ENCODE measurements around the gene CHTF18. TPM values are rescaled to one million over a fixed set of nuclear protein-coding genes. Genes with fewer than 3 reads are reported as not detected.

CHTF18 gene
- total and polyA plus RNA-seq, 10 of the 15 experiments (the other 5 are each of a cell fraction or from before 2014, with no cell fraction given): 1.6 to 87.8 (median 19.4) TPM

- TF ChIP-seq PAX5 (IDR thresholded peaks at IDR 0.05; ENCODE audit: borderline replicate concordance, low read depth, low read length) (no peak), POLR2AphosphoS5 (IDR thresholded peaks at IDR 0.05; ENCODE audit: low read length) (no peak), NFIC (IDR thresholded peaks at IDR 0.05; ENCODE audit: low read depth, low read length) (no peak)
These were observed 15.3 kb downstream of the CHTF18 start (continued) for GRCh38 chr16:803754-804080.

DNA sequence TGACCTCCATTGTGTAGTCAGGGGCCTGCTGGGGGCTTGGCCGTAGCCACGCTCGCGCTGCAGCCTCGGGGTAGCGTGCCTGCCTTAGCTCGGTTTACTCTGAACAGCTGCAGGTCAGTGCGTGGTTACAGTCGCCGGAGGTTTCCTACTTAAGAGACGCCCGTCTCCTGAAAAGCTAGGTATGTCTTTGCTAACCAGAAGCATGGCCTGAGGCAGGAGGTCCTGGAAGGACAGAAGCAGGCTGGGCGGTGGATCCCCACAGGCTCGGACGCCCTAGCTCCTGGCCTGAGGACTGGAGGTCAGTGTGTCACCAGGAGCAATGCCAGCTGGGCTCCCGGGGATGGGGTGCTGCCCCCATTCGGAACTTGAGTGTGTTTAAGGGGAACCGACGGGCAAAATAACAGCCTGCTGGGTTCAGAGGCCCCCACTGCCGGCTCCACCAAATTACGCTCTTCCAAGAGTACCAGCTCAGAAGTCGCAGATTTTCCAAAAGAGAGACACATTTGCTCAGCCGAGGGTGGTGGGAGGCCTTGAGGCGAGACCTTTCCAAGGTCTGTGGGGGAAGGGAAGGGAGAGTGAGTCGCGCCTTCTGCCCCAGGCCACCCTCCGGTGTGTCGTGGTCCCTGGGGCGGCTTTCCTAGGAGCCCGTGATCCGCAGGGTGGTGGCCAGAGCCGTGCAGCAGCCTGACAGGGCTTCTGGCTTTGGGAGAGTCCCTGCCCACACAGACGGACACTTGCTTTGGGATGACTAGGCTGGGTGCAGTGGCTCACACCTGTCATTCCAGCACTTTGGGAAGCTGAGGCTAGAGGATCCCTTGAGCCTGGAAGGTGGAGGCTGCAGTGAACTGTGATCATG is 16.0 kb downstream of the CHTF18 start:
- no peak for ATAC-seq
- intact Hi-C loops (cut with micrococcal nuclease; ENCODE audit: unreplicated experiment) (no loop called here), in situ Hi-C loops (cut with MboI) (no loop called here)
- Histone ChIP-seq H3K4me3 (no peak overlapping the region), H3K27ac (ENCODE audit: control insufficient read depth, insufficient read depth) (no peak overlapping the region), H3K4me1 (ENCODE audit: control insufficient read depth, insufficient read depth, low read length) (no peaks in the 10 kb centered on the region), H3K36me3 (ENCODE audit: control insufficient read depth in 2 of 2, insufficient read depth in 2 of 2, low read length in 1 of 2) (no peaks in the 10 kb centered on the region), H3K27me3 (replicated peaks in 1 of 2; ENCODE audit: control insufficient read depth in 2 of 2, insufficient read depth in 2 of 2, low read length in 1 of 2) (peaks cover 0 to 2% of the 10 kb centered on the region in 2 experiments; a peak in 3 of 4 replicates), H2AFZ (ENCODE audit: control insufficient read depth, low read depth, low read length) (no peak overlapping the region), H3K9ac (ENCODE audit: control insufficient read depth, insufficient read depth, low read length) (no peak overlapping the region), H4K20me1 (ENCODE audit: control insufficient read depth, insufficient read depth) (no peaks in the 10 kb centered on the region), H3K9me3 (replicated peaks; ENCODE audit: control insufficient read depth, insufficient read depth, low read length) (no peaks in the 10 kb centered on the region; the same call in 2 of the 3 replicates), H3K79me2 (ENCODE audit: control insufficient read depth, insufficient read depth, low read length) (peaks cover 6% of the 10 kb centered on the region), H3K4me2 (ENCODE audit: control insufficient read depth, insufficient read depth) (no peak overlapping the region)
- POLR2A ChIA-PET: interaction anchor here (0.6 kb wide), 1 partner anchor 10 kb away, joined by 3 read pairs; no protein-coding TSS in a partner anchor
- CTCF ChIA-PET: interaction anchor here (1.1 kb wide), 1 partner anchor 162 kb away, joined by 3 read pairs; no protein-coding TSS in a partner anchor
- BruUV-seq (replicated peaks): no TSS peak
- SMC1A ChIA-PET (ENCODE audit: uncharacterized antibody, unreplicated experiment): no interaction called here
- RAD21 ChIA-PET (ENCODE audit: unreplicated experiment): no interaction called here
- 63% methylated on average over 33 of the region's 33 CpGs for WGBS (ENCODE audit: insufficient coverage, insufficient replicate concordance, low lambda C conversion rate, missing lambda C conversion rate)
- DNase-seq (ENCODE audit: low read depth, low spot score): no peak
- FAIRE-seq: no peak
- TF ChIP-seq MXI1 (IDR thresholded peaks at IDR 0.05; ENCODE audit: low read depth, low read length) (no peak), NBN (IDR thresholded peaks at IDR 0.05) (no peak), POLR2A (IDR thresholded peaks at IDR 0.05; ENCODE audit: low read depth, low read length) (peak; percentile 13; the same call in 1 of the 2 replicates)

DNA sequence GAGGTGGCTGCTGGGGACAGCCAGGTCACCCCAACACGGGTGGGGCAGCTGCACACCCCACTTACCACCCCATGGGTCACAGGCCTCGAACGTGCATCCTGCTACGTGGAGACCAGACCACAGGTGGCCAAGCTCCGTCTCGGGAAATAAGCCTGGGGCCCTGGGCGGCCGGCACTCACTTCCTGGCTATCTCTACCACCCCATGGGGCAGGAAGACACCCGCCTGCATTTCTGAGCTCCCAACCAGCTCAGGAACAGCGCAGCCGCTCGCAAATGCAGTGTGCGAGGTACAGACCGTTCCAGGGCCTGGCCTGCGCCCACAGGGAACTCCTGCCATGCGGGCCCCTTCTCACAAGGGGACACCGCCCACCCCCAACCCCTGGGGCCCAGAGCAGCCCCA is 17.1 kb downstream of the CHTF18 start:
- ChIA-PET POLR2A (no interaction called here), SMC1A (ENCODE audit: uncharacterized antibody, unreplicated experiment) (no interaction called here), CTCF (no interaction called here), RAD21 (ENCODE audit: unreplicated experiment) (no interaction called here)
- in situ Hi-C loops (cut with MboI) (no loop called here), intact Hi-C loops (cut with micrococcal nuclease; ENCODE audit: unreplicated experiment) (no loop called here)
- Histone ChIP-seq H3K27me3 (replicated peaks in 1 of 2; ENCODE audit: control insufficient read depth in 2 of 2, insufficient read depth in 2 of 2, low read length in 1 of 2) (no peaks in the 10 kb centered on the region; a peak in 2 of 4 replicates), H3K27ac (ENCODE audit: control insufficient read depth, insufficient read depth) (no peak overlapping the region), H3K36me3 (ENCODE audit: control insufficient read depth in 2 of 2, insufficient read depth in 2 of 2, low read length in 1 of 2) (no peaks in the 10 kb centered on the region), H3K4me3 (no peak overlapping the region), H2AFZ (ENCODE audit: control insufficient read depth, low read depth, low read length) (no peak overlapping the region), H3K9me3 (replicated peaks; ENCODE audit: control insufficient read depth, insufficient read depth, low read length) (no peaks in the 10 kb centered on the region; the same call in 2 of the 3 replicates), H3K79me2 (ENCODE audit: control insufficient read depth, insufficient read depth, low read length) (peaks cover 6% of the 10 kb centered on the region), H3K9ac (ENCODE audit: control insufficient read depth, insufficient read depth, low read length) (no peak overlapping the region), H4K20me1 (ENCODE audit: control insufficient read depth, insufficient read depth) (no peaks in the 10 kb centered on the region), H3K4me1 (ENCODE audit: control insufficient read depth, insufficient read depth, low read length) (no peaks in the 10 kb centered on the region), H3K4me2 (ENCODE audit: control insufficient read depth, insufficient read depth) (no peak overlapping the region)
- ATAC-seq (no peak), FAIRE-seq (no peak), DNase-seq (ENCODE audit: low read depth, low spot score) (no peak)
- TF ChIP-seq, protein P1, sequence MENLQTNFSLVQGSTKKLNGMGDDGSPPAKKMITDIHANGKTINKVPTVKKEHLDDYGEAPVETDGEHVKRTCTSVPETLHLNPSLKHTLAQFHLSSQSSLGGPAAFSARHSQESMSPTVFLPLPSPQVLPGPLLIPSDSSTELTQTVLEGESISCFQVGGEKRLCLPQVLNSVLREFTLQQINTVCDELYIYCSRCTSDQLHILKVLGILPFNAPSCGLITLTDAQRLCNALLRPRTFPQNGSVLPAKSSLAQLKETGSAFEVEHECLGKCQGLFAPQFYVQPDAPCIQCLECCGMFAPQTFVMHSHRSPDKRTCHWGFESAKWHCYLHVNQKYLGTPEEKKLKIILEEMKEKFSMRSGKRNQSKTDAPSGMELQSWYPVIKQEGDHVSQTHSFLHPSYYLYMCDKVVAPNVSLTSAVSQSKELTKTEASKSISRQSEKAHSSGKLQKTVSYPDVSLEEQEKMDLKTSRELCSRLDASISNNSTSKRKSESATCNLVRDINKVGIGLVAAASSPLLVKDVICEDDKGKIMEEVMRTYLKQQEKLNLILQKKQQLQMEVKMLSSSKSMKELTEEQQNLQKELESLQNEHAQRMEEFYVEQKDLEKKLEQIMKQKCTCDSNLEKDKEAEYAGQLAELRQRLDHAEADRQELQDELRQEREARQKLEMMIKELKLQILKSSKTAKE (IDR thresholded peaks at IDR 0.05; ENCODE audit: low read depth, poor library complexity, severe bottlenecking): no peak
- TF ChIP-seq STAT3 (IDR thresholded peaks at IDR 0.05; ENCODE audit: low read depth, low read length): no peak
- TF ChIP-seq POU2F2 (IDR thresholded peaks at IDR 0.05; ENCODE audit: borderline replicate concordance, low read depth, low read length): no peak
- BruUV-seq (replicated peaks): no TSS peak
- WGBS (ENCODE audit: insufficient coverage, insufficient replicate concordance, low lambda C conversion rate, missing lambda C conversion rate): 80% methylated on average over 17 of the region's 17 CpGs

Measured in GM12878 (cell line).